NCI-H69 (cell line): ENCODE data around the gene DLX3.
A peak's percentile ranks its signal among the peaks of the same experiment; 100 is the strongest.

Experiments
- DNase-seq: peaks from one replicate; lab custom pipeline; 2025; lab: John Stamatoyannopoulos, UW

DLX3 gene

DNA sequence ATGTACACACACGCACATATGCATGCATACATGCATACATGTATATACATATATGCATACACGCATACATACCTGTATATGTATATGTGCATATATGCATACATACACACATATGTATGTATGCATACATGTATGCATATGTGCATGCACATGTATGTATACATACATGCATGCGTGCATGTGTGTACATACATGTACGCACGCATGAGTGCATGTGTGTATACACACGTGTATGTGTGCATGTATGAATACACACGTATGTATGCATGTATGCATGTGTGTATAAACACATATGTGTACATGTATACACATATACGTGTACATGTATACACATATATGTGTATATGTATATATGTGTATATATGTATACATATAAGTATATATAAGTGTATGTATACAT is 28.5 kb upstream of the DLX3 start:
- DNase-seq: no peak

GRCh38 chr17:50022463-50023130 is 27.6 kb upstream of the DLX3 start:
- no peak for DNase-seq

GRCh38 chr17:50021681-50022370 is 26.8 kb upstream of the DLX3 start:
- no peak for DNase-seq

- DNase-seq: peak; percentile 12
These were observed 26.0 kb upstream of the DLX3 start for GRCh38 chr17:50020841-50021599.

DNA sequence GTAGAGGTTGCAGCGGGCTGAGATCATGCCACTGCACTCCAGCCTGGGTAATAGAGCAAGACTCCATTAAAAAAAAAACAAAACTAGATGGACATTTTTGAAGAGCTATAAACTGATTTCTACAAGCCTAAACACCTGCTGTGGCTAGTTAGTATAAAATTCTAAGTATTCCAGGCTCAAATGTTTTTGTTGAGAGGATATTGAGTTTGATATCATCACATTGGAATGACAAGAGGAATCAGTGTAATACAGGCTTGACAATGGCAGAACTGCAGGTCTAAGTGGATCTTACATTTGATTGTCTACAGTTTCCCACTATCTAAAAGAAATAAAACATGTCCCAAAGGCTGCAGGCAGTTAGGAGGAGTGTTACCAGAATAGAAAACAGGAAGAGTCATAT is 23.9 kb upstream of the DLX3 start:
- DNase-seq: no peak

DNA sequence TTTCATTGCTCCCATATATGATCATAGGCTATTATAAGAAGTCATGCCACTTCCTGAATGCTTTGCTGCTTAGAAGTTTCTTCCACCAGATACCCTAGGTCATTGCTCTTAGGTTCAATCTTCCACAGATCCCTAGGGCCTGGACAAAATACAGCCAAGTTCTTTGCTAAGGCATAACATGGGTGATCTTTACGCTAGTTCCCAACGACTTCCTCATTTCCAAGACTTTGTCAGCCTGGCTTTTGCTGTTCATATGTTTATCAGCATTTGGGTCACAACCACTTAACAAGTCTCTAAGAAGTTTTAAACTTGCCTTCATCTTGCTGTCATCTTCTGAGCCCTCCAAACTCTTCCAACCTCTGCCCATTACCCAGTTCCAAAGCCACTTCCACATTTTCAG is 20.1 kb upstream of the DLX3 start:
- no peak for DNase-seq

GRCh38 chr17:50014471-50015088 is 19.6 kb upstream of the DLX3 start:
- DNase-seq: no peak

DNA sequence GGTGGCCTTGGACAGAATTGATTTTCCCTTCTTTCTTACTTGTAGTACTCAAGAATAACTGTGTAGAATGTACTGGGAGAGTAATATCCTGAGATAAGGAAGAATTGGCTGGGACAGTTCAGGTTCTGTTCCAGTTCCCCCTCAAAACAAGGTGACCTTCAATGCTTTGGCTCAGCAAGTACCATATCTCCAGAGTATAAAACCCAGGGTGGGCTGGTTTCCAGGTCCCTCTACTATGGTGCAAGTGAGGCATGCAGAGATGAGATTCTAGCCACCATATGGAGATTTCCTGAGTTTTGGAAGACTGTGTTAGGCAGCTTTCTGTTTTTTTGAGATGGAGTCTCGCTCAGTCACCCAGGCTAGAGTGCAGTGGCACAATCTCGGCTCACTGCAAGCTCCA is 18.1 kb upstream of the DLX3 start:
- no peak for DNase-seq

GRCh38 chr17:50009282-50009681 is 14.3 kb upstream of the DLX3 start:
- no peak for DNase-seq

DNA sequence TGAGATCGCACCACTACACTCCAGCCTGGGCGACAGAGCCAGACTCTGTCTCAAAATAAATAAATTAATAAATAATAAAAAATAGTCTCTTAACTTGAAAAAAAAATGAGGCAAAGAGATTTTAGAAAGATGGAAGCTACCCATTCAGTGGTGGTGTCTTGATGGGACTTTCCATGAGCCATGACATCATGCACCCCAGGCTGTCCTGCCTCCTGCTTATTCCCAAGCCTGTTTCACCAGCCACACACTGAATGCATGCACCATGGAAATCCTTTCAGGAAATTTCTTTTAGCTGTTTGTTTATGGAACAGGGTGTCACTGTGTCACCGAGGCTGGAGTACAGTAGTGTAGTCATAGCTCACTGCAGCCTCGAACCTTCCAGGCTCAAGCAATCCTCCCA is 8.9 kb upstream of the DLX3 start:
- no peak for DNase-seq

DNA sequence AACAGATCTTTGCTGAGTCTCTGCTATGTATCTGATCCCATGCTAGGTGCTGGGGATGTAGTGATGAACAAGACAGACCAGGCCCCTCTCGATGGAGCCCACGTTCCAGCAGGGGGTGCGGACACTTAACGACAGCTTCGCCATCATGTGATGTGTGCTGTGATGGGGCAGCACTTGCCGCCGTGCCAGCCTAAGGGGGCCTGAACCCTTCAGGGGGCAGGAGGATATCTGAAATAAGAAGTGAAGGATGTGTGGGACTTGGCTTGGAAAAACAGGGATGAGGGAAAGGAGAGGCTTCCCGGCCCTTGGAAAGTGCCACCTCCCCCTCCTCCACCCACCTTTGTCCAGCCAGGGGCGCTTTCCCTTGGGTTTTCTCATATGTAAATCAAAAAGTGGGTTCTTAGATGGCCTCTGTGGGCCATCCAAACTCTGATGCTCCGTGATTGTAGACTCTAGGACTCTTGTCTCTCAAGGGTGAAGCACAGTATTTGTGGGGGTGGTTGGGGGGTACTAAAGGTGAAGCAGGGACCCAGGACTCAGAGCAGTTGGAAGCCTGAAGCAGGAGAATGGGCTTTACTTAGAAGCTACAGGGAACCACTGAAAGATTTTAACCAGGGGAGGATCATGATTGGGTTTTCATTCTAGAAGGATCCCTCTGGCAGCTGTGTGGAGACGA is 4.0 kb upstream of the DLX3 start:
- DNase-seq: no peak

DNA sequence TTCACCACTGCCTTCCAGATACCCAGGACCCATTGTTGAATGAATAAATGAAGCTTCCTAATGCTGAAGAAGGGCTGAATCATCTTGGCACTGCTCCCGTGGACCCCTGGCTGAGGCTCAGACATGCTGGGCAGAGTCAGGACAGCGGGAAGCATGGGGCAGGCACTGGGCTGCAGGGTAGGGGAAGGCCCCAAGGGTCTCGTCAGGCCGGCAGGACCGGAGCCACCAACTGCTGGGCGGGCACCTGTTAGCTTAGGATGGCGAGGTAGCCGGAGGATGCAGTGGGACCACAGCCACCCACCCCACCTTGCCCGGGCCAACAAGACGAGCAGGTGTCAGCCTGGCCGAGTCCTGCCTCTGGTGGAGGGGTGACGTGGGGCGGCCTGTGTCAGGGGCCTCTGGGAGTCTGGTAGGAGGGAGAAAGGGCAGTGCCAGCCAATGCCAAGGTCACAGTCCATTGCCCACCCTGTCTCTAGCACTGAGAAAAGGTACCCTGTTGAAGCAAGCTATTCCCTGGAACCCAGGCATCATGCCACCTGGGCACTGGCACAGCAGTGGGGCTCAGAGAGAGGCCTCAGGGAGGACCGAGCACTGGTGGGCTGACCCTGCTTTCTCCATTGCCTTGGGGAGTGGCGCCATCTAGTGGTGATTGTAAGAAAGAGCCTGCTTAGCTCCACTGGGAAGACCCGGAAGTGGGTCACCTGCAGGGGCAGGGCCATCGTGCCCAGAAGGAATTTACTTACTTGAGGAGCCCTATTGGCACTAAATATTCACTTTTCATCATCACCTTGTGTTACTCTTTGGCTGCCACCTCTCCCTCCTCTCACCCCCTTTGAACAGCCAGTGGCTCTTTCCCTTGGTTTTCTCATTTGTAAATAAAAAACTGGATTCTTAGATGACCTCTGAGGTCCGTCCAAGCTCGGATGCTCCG is 3.0 kb upstream of the DLX3 start:
- peak; percentile 94 for DNase-seq

DNA sequence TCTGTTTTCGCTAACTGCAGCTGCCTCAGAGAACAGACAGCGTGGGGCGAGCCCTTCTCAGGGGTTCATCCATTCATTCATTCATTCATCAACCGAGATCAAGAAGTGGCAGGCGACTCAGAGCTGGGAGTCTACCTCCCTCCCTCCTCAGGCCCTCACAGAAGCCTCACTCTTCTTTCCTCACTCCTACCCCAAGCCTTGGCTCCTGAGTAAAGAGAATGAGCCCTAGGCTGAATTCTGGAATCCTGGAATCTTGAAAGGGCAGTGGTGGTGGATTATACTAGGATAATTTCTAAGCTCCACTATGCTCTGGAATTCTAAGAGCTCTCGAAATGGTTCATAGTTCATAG is 2.3 kb upstream of the DLX3 start:
- DNase-seq: no peak

DNA sequence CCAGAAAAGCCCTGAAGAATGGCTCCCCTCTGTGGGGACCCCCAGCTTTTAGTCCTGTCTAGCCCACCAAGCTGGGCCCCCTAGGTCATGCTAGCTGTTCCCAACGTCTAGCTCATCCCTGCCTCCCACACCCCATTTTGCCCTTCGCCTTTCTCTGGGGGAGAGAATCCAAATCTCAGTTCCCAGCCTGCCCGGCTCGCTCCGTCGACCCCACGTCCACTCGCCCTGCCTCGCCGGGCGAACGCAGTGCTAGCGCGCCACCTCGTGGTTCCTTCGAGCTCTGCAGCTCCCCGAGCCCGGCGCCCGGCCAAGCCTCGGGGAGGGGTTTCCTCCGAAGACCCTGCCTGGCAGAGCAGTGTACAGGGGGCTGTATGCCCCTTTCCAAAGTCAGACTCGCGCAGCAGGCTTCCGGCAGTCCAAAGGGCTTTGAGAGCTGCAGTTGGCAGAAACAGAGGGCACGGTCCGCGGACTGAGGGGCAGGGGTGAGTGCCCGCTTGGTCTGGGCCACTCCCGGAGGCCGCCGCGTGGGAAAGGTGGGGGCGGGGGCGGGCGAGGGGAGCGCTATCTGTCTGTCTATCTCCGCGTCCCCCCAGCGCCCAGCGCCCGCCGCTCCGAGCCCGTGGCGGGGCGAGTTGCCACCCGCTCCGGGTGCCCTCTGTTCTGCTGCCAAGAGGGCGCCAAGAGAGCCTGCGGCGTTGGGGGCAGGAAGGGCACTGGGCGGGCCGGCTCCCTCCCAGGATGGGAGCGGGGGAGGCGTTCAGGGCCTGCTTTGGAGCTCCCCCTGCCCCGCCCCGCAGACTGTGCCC is 1.7 kb upstream of the DLX3 start:
- DNase-seq: peak; percentile 82

- peak; percentile 73 for DNase-seq
These were observed 1.1 kb upstream of the DLX3 start for GRCh38 chr17:49996121-49996494.

DNA sequence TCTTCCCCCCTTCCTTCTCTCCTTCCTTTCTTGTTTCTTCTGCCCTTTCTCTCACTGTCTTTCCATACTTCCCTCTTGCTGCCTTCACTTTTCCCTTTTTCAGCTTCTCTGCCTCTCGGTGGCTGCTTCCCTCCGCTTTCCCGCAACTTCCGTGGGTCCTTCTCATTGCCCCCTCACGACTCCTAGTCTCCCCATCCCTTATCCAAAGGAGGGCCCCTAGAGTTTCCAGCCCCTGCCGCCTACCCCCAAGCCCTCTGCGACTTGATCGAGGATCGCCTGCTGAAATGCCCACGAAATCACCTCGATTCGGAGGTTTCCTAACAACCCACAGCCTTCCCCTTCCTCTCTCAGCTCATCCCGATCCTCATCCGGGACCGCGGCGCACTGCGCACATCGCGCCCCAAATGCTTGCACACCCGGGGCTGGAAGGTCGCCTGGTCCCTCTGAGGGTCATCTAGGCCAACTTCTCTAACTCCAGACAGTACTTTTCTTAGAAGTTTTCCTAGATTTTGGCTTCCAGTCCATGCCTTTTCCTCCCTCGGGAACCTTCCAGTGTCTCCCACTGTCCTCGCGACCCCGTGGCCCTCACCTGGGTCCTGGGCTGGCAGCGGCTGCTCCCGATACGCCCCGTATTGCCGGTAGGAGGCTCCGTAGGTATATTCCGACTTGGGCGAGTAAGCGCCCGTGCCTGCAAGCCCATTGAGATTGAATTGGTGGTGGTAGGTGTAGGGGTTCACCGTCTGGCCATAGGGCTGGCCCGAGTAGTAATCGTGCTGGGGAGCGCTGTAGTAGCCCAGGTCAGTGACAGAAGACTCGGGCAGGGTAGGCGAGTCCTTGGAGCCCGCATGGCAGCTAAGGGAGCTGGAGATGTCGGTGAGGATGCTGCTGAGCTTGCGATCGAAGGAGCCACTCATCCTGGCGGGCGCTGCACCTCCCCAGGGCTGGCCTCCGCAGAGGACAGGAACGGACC is 654 bp downstream of the DLX3 start:
- DNase-seq: peak; percentile 78

DNA sequence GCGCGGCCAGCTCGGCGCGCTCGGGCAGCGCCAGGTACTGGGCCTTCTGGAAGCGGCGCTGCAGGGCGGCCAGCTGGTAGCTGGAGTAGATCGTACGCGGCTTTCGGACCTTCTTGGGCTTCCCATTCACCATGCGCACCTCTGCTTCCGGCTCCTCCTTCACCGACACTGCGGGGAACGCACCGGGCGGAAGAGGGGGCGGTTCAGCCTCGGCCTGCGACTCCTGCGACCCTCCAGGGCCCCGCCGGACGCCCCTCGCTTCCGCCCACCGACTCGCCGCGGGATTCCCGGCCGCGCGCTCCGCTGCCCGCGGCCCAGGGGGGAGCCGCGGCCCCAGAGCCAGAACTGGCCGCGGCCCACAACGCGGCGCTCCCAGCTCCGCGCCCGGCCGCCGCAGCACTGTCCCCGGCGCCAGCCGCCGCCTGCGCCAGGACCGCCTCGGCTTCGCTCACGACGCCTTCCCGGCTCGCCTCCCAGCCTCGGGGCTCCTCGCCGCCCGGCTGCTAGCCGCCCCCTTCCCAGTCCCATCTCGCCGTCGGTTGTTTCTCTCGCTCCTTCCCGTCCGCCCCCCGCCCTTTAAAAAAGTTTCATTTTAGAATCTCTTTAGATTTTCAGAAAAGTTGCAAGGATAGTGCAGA is 1.5 kb downstream of the DLX3 start:
- peak; percentile 84 for DNase-seq

GRCh38 chr17:49992933-49993422 is 2.0 kb downstream of the DLX3 start:
- peak; percentile 65 for DNase-seq
